ENCODE results near the gene ETV3. TPM values are rescaled to one million over a fixed set of nuclear protein-coding genes. Genes with fewer than 3 reads are reported as not detected.

Gene ETV3
- total and polyA plus RNA-seq, 2 of the 8 experiments (the other 6 are each of a cell fraction or from before 2014, with no cell fraction given): 6.0 to 23.8 TPM

DNA sequence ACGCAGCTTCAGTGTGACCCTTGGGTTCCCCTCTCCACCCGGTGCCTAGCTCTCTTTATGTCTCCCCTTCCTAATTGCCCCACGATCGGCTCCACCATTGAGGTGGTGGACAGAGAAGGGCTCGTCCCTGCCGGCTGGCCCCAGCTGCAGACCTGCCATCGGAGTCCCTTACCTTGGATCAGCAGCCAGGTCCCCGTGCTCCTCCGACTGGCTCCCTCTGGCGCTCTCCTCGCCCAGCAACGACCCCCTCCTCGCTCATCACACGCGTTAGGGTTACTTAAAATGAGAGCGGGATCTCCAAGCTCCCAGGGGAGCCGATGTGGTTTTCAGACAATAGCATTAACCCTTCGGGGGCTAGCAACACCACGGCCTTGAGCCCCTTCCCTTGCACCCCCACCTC lies 30.5 kb downstream of the ETV3 start (continued):
- TF ChIP-seq, protein P1, sequence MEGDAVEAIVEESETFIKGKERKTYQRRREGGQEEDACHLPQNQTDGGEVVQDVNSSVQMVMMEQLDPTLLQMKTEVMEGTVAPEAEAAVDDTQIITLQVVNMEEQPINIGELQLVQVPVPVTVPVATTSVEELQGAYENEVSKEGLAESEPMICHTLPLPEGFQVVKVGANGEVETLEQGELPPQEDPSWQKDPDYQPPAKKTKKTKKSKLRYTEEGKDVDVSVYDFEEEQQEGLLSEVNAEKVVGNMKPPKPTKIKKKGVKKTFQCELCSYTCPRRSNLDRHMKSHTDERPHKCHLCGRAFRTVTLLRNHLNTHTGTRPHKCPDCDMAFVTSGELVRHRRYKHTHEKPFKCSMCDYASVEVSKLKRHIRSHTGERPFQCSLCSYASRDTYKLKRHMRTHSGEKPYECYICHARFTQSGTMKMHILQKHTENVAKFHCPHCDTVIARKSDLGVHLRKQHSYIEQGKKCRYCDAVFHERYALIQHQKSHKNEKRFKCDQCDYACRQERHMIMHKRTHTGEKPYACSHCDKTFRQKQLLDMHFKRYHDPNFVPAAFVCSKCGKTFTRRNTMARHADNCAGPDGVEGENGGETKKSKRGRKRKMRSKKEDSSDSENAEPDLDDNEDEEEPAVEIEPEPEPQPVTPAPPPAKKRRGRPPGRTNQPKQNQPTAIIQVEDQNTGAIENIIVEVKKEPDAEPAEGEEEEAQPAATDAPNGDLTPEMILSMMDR (IDR thresholded peaks at IDR 0.05; ENCODE audit: control extremely low read depth in 1 of 3, insufficient read depth in 1 of 3, low read depth in 1 of 3, low read length in 3 of 3): no peak
- TF ChIP-seq EP300 (IDR thresholded peaks at IDR 0.05; ENCODE audit: borderline replicate concordance in 1 of 2, low read depth in 2 of 2, low read length in 2 of 2) (no peak), CHD7 (IDR thresholded peaks at IDR 0.05; ENCODE audit: insufficient replicate concordance, low read length) (no peak), FOSL1 (IDR thresholded peaks at IDR 0.05; ENCODE audit: insufficient read depth, low read depth, low read length) (no peak), CHD2 (IDR thresholded peaks at IDR 0.05; ENCODE audit: low read length) (no peak)

Measured in H1 (cell line).